Ishikawa (cell line): ENCODE results near the gene SELENOS.

Experiments used
- CEBPB ChIP-seq: IDR thresholded peaks from 2 replicates; pipeline ENCODE4 v1.6.1; 2012
- CREB1 ChIP-seq: IDR thresholded peaks from 2 replicates; pipeline ENCODE4 v1.6.1; 2012; ENCODE audit warnings: low read depth
- EGR1 ChIP-seq: IDR thresholded peaks from 2 replicates; pipeline ENCODE4 v1.6.1; 2012
- EP300 ChIP-seq: IDR thresholded peaks from 2 replicates; pipeline ENCODE4 v1.6.1; 2012; ENCODE audit warnings: borderline replicate concordance
- FOXM1 ChIP-seq: IDR thresholded peaks from 2 replicates; pipeline ENCODE4 v1.6.1; 2012; ENCODE audit warnings: low read depth, borderline replicate concordance
- NFIC ChIP-seq: IDR thresholded peaks from 2 replicates; pipeline ENCODE4 v1.6.1; 2012
- RAD21 ChIP-seq: IDR thresholded peaks from 2 replicates; pipeline ENCODE4 v1.6.1; 2012; ENCODE audit warnings: low read depth
- TAF1 ChIP-seq: IDR thresholded peaks from 2 replicates; pipeline ENCODE4 v1.6.1; 2012; ENCODE audit warnings: low read depth, mild to moderate bottlenecking
- TCF12 ChIP-seq: IDR thresholded peaks from 2 replicates; pipeline ENCODE4 v1.6.1; 2012; ENCODE audit warnings: low read depth
- TEAD4 ChIP-seq: IDR thresholded peaks from 2 replicates; pipeline ENCODE4 v1.6.1; 2012
- YY1 ChIP-seq: IDR thresholded peaks from 2 replicates; pipeline ENCODE4 v1.6.1; 2012; ENCODE audit warnings: low read depth
- ZBTB7A ChIP-seq: IDR thresholded peaks from 2 replicates; pipeline ENCODE4 v1.6.1; 2012; ENCODE audit warnings: low read depth
- TF ChIP-seq, protein P1 (sequence below): IDR thresholded peaks from 2 replicates; pipeline ENCODE4 v1.6.1; 2012
- TF ChIP-seq, protein P2 (sequence below): IDR thresholded peaks from 2 replicates; pipeline ENCODE4 v1.6.1; 2012
- TF ChIP-seq, protein P3 (sequence below): IDR thresholded peaks from 2 replicates; pipeline ENCODE4 v1.6.1; 2012; ENCODE audit warnings: low read depth, mild to moderate bottlenecking

SELENOS gene

DNA sequence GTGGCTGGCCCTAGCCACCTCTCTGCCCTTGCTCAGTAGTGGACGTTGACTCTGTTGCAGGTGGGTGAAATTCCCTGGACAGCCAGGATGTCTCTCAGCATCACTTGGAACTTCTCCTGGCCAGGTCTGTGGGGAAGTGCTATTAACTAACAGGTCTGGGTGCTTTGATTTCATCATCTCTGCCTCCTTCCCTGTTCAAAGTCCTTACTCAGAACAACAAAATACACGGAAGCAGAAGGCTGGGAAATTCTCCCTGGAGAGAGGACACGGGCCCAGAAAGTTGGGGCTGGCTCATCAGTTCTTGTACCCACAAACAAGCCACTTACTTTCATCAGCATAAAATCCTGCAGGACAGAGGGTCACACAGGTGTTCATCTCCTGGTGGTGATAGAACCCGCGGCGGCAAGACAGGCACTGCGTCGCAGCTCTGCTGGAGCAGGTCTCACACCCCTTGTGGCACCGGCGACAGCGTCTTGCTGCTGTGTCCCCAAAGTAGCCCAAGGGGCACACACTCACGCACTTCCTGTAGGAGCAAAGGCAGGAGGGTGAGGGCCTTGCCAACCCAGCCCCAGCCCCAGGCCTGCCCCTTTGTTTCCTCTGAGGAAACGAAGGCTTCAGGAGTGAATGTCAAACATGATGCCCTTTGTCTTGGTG, 47.4 kb upstream of the SELENOS start:
- TF ChIP-seq FOXM1 (no peak), YY1 (no peak), ZBTB7A (no peak), CEBPB (no peak)
- TF ChIP-seq, protein P1, sequence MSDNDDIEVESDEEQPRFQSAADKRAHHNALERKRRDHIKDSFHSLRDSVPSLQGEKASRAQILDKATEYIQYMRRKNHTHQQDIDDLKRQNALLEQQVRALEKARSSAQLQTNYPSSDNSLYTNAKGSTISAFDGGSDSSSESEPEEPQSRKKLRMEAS, result no peak

DNA sequence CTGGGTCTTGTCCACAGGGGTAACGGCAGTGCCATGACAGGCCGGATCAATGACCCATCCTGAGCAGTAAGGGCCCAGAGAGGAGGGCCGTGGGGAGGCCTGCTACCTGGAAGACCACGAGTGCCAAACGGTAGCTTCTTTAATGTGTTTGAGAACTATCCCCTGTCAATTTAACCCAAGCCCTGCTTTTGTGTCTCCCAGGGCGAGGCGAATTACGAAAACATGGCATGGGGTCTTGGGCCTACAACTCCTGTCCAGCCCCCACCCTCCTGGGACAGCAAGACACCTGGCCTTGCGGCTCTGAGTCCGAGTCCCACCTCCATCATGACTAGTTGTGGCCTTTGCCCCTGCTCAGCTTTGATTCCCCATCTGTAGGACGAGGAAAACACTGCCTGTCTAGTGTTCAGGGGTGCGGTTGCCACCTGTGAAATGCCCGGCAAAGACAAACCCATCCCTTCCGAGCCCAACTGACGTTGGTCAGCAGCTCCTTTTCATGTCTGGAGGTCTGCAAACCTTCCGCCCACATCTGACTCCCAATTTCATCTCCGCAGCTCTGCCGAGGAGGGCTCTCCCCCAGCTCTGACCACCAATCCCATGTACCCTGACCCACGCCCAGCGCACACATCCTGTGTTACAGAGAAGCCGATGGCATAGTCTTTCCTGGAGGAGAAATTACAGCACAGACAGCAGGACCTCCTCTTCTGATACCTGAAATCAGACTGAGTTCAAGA, 46.7 kb upstream of the SELENOS start:
- TF ChIP-seq YY1, result no peak
- TF ChIP-seq, protein P2, sequence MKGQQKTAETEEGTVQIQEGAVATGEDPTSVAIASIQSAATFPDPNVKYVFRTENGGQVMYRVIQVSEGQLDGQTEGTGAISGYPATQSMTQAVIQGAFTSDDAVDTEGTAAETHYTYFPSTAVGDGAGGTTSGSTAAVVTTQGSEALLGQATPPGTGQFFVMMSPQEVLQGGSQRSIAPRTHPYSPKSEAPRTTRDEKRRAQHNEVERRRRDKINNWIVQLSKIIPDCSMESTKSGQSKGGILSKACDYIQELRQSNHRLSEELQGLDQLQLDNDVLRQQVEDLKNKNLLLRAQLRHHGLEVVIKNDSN, result no peak
- no peak for TF ChIP-seq FOXM1
- no peak for TF ChIP-seq EGR1
- TF ChIP-seq, protein P3, sequence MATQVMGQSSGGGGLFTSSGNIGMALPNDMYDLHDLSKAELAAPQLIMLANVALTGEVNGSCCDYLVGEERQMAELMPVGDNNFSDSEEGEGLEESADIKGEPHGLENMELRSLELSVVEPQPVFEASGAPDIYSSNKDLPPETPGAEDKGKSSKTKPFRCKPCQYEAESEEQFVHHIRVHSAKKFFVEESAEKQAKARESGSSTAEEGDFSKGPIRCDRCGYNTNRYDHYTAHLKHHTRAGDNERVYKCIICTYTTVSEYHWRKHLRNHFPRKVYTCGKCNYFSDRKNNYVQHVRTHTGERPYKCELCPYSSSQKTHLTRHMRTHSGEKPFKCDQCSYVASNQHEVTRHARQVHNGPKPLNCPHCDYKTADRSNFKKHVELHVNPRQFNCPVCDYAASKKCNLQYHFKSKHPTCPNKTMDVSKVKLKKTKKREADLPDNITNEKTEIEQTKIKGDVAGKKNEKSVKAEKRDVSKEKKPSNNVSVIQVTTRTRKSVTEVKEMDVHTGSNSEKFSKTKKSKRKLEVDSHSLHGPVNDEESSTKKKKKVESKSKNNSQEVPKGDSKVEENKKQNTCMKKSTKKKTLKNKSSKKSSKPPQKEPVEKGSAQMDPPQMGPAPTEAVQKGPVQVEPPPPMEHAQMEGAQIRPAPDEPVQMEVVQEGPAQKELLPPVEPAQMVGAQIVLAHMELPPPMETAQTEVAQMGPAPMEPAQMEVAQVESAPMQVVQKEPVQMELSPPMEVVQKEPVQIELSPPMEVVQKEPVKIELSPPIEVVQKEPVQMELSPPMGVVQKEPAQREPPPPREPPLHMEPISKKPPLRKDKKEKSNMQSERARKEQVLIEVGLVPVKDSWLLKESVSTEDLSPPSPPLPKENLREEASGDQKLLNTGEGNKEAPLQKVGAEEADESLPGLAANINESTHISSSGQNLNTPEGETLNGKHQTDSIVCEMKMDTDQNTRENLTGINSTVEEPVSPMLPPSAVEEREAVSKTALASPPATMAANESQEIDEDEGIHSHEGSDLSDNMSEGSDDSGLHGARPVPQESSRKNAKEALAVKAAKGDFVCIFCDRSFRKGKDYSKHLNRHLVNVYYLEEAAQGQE, result no peak
- no peak for TF ChIP-seq TCF12
- TF ChIP-seq EP300, result no peak
- no peak for TF ChIP-seq TEAD4
- TF ChIP-seq ZBTB7A, result no peak
- TF ChIP-seq NFIC, result no peak
- no peak for TF ChIP-seq CEBPB
- no peak for TF ChIP-seq RAD21
- TF ChIP-seq, protein P1, result no peak
- no peak for TF ChIP-seq CREB1
- TF ChIP-seq TAF1, result no peak

DNA sequence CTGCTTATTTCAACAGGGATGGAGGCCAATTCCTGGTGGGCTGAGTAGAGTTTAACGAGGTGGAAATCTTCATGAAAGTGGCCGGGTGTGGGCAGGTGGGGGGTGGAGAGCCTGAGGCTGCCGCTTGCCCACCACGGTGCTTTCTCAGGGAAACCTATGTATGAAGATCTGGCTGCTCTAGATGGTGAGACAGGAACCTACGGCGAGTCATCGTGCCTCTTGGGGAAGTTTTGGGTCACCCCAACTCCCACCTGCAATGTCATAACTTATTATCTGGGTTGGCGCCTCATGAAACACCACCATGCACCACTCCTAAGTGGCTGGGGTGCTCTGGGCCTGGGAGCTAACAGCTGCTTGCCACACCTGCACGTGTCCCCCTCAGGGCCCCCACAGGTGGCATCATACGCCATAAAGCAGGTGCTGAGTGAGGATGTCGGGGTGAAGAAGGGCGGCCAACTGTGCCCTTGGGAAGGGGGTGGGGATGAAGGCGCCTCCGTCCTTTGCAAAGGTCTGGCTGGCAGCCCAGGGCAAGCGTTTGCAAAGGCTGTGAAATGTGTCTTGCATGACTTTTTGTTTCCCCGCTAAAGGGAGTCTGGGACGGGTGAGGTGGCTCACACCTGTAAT, 45.7 kb upstream of the SELENOS start:
- TF ChIP-seq EP300, result no peak
- TF ChIP-seq CEBPB, result no peak
- TF ChIP-seq TCF12, result no peak

DNA sequence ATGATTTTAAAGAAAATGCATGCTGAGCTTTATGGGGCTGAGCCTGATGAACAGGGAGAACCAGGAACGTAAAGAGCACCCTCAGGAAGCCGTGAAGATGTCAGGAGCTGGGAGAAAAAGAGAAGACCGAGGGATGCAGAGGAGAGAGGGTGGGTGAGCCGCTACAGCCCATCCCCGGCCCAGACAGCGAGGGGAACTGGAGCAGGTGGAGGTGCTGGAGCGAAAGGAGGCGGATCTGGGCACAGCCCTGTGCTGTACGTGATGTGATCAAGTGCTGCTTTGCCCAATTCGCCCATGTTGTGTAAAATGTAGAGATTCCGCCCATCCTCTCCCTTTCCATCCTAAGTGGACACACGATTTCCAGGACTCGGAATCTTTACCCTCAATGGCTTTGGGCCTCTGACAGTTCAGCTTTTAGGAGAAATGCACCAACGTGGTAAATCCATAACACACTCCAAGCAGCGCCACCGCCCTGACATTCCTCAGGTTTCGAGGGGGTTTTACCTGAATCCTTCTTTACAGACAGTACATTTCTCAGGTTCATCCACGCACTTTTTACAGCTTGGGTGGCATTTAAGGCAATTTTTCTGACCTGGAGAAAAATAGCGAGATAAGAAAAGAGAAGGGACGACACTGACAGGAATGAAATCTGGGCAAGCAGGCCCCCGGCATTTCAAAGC, 44.9 kb upstream of the SELENOS start:
- TF ChIP-seq YY1 (no peak), NFIC (no peak), FOXM1 (no peak), TEAD4 (no peak), ZBTB7A (no peak), RAD21 (no peak), EGR1 (no peak), TAF1 (no peak), CEBPB (no peak)
- TF ChIP-seq, protein P2, result no peak
- TF ChIP-seq, protein P1, result no peak

DNA sequence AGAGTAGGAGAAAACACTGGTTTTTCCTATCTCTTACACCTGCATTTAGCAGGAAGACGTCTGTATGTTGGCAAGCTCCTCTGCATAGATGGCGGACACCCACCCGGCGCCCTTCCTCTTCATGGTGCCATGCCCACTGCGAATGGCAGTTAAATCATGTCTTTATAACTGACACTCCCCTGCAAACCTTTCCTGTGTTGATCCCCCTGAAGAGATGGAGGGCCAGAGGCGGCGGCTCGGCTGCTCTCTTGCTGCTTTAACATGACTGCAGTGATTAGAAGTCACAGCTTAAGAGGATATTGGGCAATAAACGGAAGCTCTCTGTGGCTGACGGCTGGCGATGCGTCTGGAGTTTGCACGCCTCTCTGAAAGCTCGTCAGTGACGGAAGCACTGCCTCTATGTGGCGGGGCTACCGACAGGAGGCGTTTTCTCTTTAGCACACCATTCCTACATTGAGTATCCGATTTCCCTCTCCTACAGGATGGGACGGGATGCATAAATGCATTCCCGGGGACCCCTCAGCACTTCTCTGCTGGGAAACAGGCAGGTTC, 43.3 kb upstream of the SELENOS start:
- no peak for TF ChIP-seq TEAD4
- no peak for TF ChIP-seq EP300

DNA sequence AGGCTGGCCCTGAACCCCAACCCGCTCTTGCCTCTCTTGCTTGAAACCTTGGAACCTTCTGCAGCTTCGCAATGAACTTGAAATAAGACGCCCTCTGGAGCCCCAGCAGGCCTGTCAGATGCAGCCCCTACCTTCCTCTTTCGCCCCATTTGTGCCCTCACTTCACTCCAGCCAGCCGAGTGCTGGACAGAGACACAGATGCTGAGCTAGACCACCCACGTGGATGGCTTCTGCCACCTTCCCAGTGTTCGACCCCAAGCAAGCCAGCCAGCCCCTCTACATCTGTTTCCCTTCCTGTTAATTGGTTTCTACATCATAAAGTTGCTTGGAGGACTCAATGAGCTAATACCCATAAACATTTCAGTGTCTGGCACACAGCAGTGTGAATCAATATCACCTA, 41.6 kb upstream of the SELENOS start:
- no peak for TF ChIP-seq CREB1
- TF ChIP-seq CEBPB, result no peak
- TF ChIP-seq, protein P3, result peak; percentile 67
- TF ChIP-seq TCF12, result no peak
- TF ChIP-seq FOXM1, result no peak
